GM12891 (cell line): Measurements from ENCODE around the gene MGAT3.

Experiments
- DNase-seq: peaks from one replicate; pipeline ENCODE4 v3.0.0; 2011; ENCODE audit warnings: low spot score; ENCODE audit not compliant: insufficient read length
- FAIRE-seq: peaks from 2 replicates; lab custom pipeline; 2011; peaks lifted over from hg19 to GRCh38; lab: Jason Lieb, UNC
- PAX5 ChIP-seq: IDR thresholded peaks from 2 replicates; pipeline ENCODE4 v1.6.1; 2011; ENCODE audit warnings: low read length, moderate library complexity, mild to moderate bottlenecking; ENCODE audit not compliant: insufficient read depth, severe bottlenecking
- POLR2A ChIP-seq: IDR thresholded peaks from 2 replicates; pipeline ENCODE4 v1.6.1; 2011; ENCODE audit warnings: low read depth, low read length, control low read depth
- POLR2AphosphoS5 ChIP-seq: IDR thresholded peaks from 2 replicates; pipeline ENCODE4 v1.6.1; 2011; ENCODE audit warnings: low read depth, low read length, control low read depth
- POU2F2 ChIP-seq: IDR thresholded peaks from 2 replicates; pipeline ENCODE4 v1.6.1; 2011; ENCODE audit warnings: low read depth, mild to moderate bottlenecking, control low read depth, low read length, moderate library complexity
- SPI1 ChIP-seq: IDR thresholded peaks from 2 replicates; pipeline ENCODE4 v1.6.1; 2011; ENCODE audit warnings: low read depth, low read length, control low read depth
- TAF1 ChIP-seq: IDR thresholded peaks from 2 replicates; pipeline ENCODE4 v1.6.1; 2011; ENCODE audit warnings: low read depth, low read length, control low read depth

Gene MGAT3

DNA sequence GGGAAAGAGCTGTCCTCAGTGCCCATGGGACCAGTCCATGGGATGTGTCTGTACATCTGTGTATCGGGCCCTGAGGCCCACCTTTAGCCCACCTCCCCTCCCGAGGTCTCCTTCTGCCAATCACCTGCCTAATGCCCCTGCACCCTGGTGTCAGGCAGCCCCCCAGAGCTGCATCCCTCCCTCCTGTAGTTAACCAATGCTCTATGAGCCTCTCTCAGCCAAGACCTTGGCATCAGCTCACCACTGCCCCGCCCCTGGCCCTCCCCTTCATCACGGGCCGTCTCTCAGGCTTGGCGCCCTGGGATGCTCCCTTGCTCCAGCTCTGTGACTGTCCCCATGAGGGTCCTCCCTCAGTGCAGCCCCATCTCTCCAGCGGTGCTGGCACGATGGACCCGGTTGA, 18.5 kb downstream of the MGAT3 start:
- TF ChIP-seq SPI1 (no peak), POLR2A (no peak), PAX5 (no peak), POU2F2 (no peak), TAF1 (no peak), POLR2AphosphoS5 (no peak)
- no peak for FAIRE-seq
- no peak for DNase-seq

DNA sequence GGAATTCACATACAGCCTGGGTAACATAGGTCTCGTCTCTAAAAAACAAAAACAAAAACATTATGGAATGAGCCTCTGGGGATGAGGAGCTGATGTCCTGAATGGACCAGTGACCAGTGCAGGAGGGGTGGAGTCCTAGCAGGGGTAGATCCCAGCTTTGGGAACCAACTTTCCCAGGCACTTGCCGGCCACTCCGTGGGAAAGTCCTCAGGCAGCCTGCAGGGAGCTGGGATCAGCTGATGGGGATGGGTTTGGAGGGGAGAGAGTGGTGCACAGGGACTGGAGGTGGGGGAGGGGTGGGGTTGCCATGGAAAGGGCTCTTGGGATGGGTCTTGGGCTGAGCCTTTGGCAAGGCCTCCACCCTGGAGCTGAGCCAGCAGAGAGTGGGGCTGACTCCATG, 19.1 kb downstream of the MGAT3 start:
- FAIRE-seq: no peak
- DNase-seq: no peak
- TF ChIP-seq PAX5 (no peak), POLR2A (no peak), TAF1 (no peak)

GRCh38 chr22:39476664-39477063, 19.9 kb downstream of the MGAT3 start:
- no peak for FAIRE-seq
- no peak for DNase-seq
- TF ChIP-seq POLR2A: no peak
- no peak for TF ChIP-seq POLR2AphosphoS5
- no peak for TF ChIP-seq PAX5
- no peak for TF ChIP-seq POU2F2
- TF ChIP-seq SPI1: no peak
- no peak for TF ChIP-seq TAF1

GRCh38 chr22:39477542-39477941, 20.7 kb downstream of the MGAT3 start:
- no peak for DNase-seq
- TF ChIP-seq SPI1 (no peak), POLR2AphosphoS5 (no peak), POLR2A (no peak), TAF1 (no peak), PAX5 (no peak), POU2F2 (no peak)
- FAIRE-seq: no peak

GRCh38 chr22:39478441-39478850, 21.6 kb downstream of the MGAT3 start:
- DNase-seq (no peak), FAIRE-seq (no peak)
- no peak for TF ChIP-seq POU2F2
- no peak for TF ChIP-seq POLR2AphosphoS5
- TF ChIP-seq PAX5: no peak
- TF ChIP-seq SPI1: no peak
- no peak for TF ChIP-seq TAF1
- no peak for TF ChIP-seq POLR2A

GRCh38 chr22:39479254-39479653, 22.4 kb downstream of the MGAT3 start:
- TF ChIP-seq TAF1 (no peak), POU2F2 (no peak), PAX5 (no peak), POLR2AphosphoS5 (no peak), SPI1 (no peak), POLR2A (no peak)
- no peak for FAIRE-seq
- no peak for DNase-seq

GRCh38 chr22:39480557-39480956, 23.7 kb downstream of the MGAT3 start:
- DNase-seq (no peak), FAIRE-seq (no peak)
- no peak for TF ChIP-seq PAX5
- no peak for TF ChIP-seq POLR2A
- no peak for TF ChIP-seq POU2F2
- no peak for TF ChIP-seq SPI1
- TF ChIP-seq TAF1: no peak
- no peak for TF ChIP-seq POLR2AphosphoS5

DNA sequence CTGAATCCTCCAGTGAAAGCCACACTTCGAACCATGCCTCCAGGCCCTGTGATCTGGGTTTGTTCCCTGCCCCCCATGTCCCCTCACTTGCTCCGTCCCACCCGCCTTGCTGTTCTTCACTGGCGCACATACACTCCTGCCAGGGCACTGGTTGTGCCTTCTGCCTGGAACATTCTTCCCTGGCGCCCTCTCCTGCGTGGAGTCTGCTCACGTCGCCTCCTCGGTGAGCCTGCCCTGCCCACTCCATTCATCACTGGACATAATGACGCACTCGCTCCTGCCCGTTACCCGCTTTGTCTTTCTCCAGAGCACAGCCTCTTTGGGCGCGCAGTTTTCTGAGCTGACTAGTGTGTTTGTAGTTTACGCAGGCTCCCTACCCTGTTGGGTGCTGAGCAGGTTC, 24.2 kb downstream of the MGAT3 start:
- FAIRE-seq: no peak
- DNase-seq: no peak
- TF ChIP-seq POLR2AphosphoS5 (no peak; the same call in 1 of the 2 replicates), SPI1 (no peak), PAX5 (no peak), TAF1 (no peak), POLR2A (no peak), POU2F2 (no peak)

DNA sequence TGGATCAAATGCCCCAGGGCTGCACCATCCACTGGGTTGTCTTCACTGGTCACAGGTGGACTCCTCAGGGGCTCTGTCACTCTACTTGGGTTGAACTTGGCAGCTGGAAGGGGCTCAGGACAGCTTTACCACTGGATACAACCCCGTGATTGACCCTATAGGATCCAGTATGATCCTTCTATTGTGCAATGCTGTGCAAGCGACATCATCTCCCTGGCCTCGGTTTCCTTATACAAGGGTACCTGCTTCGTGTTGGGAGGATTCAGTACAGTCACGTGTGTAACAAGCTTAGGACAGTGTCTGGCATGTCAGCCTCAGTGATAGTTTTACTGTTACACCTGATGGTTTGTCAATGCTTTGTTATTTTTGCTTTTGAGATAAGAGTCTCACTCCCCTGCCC, 24.8 kb downstream of the MGAT3 start:
- FAIRE-seq: no peak
- TF ChIP-seq POLR2A: no peak
- TF ChIP-seq SPI1: no peak
- no peak for TF ChIP-seq POLR2AphosphoS5
- TF ChIP-seq POU2F2: no peak
- no peak for TF ChIP-seq TAF1
- TF ChIP-seq PAX5: no peak
- DNase-seq: no peak

DNA sequence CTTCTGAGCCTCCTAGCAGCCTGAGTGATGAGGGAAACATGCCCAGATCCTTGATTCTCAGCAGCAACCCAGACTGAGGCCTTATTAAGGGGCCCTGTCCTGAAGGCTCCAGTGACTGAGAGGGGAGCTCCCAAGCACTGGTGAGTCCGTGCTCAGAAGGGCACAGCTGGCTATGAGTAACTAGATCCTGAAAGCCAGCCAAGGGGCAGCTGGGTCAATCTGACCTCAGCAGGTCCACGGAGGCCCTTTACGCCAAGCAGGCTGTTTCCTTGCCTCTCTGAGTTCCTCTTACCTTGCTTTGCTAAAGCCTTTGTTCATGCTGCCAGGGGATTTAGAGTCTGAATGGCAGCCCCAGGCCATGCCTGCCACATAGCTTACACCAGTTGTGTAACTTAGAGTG, 26.0 kb downstream of the MGAT3 start:
- TF ChIP-seq SPI1 (no peak), PAX5 (no peak), POLR2AphosphoS5 (no peak), TAF1 (no peak), POU2F2 (no peak)
- DNase-seq: no peak
- FAIRE-seq: no peak

DNA sequence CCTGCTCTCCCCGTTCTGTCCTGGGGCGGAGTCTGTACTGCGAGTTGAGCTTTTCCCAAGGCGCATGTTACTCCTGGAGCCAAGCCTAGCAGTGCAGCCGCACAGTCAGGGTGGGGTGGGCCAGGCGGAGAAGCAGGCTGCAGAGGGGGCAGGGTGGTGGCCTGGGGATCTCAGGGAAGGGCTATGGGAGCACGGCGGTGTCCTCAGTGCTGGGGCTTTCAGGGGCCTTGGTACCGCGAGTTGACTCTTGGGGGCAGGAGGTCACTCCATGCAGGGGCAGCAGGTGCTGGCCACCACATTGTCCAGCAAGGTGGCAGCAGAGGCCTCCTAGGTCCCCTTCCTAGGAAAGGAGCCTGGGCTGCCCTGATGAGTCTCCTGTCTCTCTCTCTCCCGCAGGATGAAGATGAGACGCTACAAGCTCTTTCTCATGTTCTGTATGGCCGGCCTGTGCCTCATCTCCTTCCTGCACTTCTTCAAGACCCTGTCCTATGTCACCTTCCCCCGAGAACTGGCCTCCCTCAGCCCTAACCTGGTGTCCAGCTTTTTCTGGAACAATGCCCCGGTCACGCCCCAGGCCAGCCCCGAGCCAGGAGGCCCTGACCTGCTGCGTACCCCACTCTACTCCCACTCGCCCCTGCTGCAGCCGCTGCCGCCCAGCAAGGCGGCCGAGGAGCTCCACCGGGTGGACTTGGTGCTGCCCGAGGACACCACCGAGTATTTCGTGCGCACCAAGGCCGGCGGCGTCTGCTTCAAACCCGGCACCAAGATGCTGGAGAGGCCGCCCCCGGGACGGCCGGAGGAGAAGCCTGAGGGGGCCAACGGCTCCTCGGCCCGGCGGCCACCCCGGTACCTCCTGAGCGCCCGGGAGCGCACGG, 30.4 kb downstream of the MGAT3 start:
- TF ChIP-seq SPI1 (no peak), POLR2A (no peak), TAF1 (no peak), POU2F2 (no peak), POLR2AphosphoS5 (no peak), PAX5 (no peak)
- DNase-seq: no peak

More for the DNA sequence above, 30.4 kb downstream of the MGAT3 start:
- no peak for FAIRE-seq
